PC-9 (cell line): ENCODE data around the gene PROB1. TPM values are rescaled to one million over a fixed set of nuclear protein-coding genes. Genes with fewer than 3 reads are reported as not detected.

ENCODE experiments used
- BruUV-seq: library from RNA; stranded (reverse); fragments of 400-500 nt; replicated peaks from 2 replicates; lab custom pipeline; 2021; lab: Mats Ljungman, UMichigan
- CTCF ChIA-PET: fragments of 300-600 bp; sonication (Branson Sonifier 250); formaldehyde crosslinking; loops from one replicate; lab custom pipeline; 2022; ENCODE audit warnings: antibody characterized with exemption; lab: Charles Lee
- POLR2A ChIA-PET: fragments of 300-600 bp; sonication (Branson Sonifier 250); formaldehyde crosslinking; loops from one replicate; lab custom pipeline; 2022; ENCODE audit warnings: antibody characterized with exemption; ENCODE audit not compliant: unreplicated experiment; lab: Charles Lee
- DNase-seq, 2 experiments: peaks; one replicate each; pipeline versions ENCODE4 v3.0.0 to v3.0.0-alpha.2; 2015 to 2022; ENCODE audit warnings: mixed read lengths in 1 of 2
- H2AFZ ChIP-seq: fragments of 200-600 bp; sonication (generic); 2 replicates; pipeline ENCODE4 v1.8.1; 2017; ENCODE audit warnings: antibody characterized with exemption
- H3F3A ChIP-seq: fragments of 200-600 bp; sonication (generic); 2 replicates; pipeline ENCODE4 v1.8.1; 2017; ENCODE audit warnings: antibody characterized with exemption, mild to moderate bottlenecking, low read depth; ENCODE audit not compliant: insufficient read depth
- H3K27ac ChIP-seq: fragments of 200-600 bp; sonication (generic); 2 replicates; pipeline ENCODE4 v1.6.1; 2016; ENCODE audit warnings: mixed run types
- H3K27me3 ChIP-seq: fragments of 200-600 bp; sonication (generic); 2 replicates; pipeline ENCODE4 v1.6.1; 2016; ENCODE audit warnings: low read depth, mixed run types; ENCODE audit not compliant: insufficient read depth
- H3K36me3 ChIP-seq: fragments of 200-600 bp; sonication (generic); 2 replicates; pipeline ENCODE4 v1.6.1; 2016; ENCODE audit warnings: low read depth, mixed run types
- H3K4me1 ChIP-seq: fragments of 200-600 bp; sonication (generic); replicated peaks from 2 replicates; pipeline ENCODE4 v1.6.1; 2016; ENCODE audit warnings: mixed run types; ENCODE audit not compliant: insufficient read depth
- H3K4me2 ChIP-seq: fragments of 200-600 bp; sonication (generic); 2 replicates; pipeline ENCODE4 v1.6.1; 2017; ENCODE audit warnings: mixed run types
- H3K4me3 ChIP-seq: fragments of 200-600 bp; sonication (generic); 2 replicates; pipeline ENCODE4 v1.6.1; 2016; ENCODE audit warnings: mixed run types
- H3K79me2 ChIP-seq: fragments of 200-600 bp; sonication (generic); 2 replicates; pipeline ENCODE4 v1.6.1; 2017; ENCODE audit warnings: low read depth, mixed run types
- H3K9me2 ChIP-seq: fragments of 200-600 bp; sonication (generic); 2 replicates; pipeline ENCODE4 v1.8.1; 2017; ENCODE audit warnings: mild to moderate bottlenecking; ENCODE audit not compliant: insufficient read depth
- H3K9me3 ChIP-seq: fragments of 200-600 bp; sonication (generic); 2 replicates; pipeline ENCODE4 v1.8.1; 2016; ENCODE audit warnings: low read depth; ENCODE audit not compliant: insufficient read depth
- H4K20me1 ChIP-seq: fragments of 200-600 bp; sonication (generic); 2 replicates; pipeline ENCODE4 v1.8.1; 2017; ENCODE audit not compliant: insufficient read depth
- EZH2 ChIP-seq: fragments of 200-600 bp; sonication (generic); IDR thresholded peaks from 2 replicates; pipeline ENCODE4 v1.8.0; 2017; ENCODE audit warnings: antibody characterized with exemption, low read depth
- intact Hi-C: fragments of 100-400 bp; cut with micrococcal nuclease; formaldehyde crosslinking; loops from one replicate; pipeline ENCODE4 v1.10.0; 2022; ENCODE audit not compliant: unreplicated experiment
- total RNA-seq: library from RNA; stranded (reverse); gene quantifications from 2 replicates; pipeline ENCODE4 v1.2.3, GENCODE V29; 2021
- TF ChIP-seq, protein P1 (sequence below): fragments of 200-600 bp; sonication (generic); conservative IDR thresholded peaks from 2 replicates; pipeline ENCODE4 v1.6.1; 2017; ENCODE audit warnings: mixed run types, antibody characterized with exemption, mild to moderate bottlenecking, moderate library complexity

Gene PROB1
- total RNA-seq, 1 experiment from 2014 or later, result 2.9 TPM

DNA sequence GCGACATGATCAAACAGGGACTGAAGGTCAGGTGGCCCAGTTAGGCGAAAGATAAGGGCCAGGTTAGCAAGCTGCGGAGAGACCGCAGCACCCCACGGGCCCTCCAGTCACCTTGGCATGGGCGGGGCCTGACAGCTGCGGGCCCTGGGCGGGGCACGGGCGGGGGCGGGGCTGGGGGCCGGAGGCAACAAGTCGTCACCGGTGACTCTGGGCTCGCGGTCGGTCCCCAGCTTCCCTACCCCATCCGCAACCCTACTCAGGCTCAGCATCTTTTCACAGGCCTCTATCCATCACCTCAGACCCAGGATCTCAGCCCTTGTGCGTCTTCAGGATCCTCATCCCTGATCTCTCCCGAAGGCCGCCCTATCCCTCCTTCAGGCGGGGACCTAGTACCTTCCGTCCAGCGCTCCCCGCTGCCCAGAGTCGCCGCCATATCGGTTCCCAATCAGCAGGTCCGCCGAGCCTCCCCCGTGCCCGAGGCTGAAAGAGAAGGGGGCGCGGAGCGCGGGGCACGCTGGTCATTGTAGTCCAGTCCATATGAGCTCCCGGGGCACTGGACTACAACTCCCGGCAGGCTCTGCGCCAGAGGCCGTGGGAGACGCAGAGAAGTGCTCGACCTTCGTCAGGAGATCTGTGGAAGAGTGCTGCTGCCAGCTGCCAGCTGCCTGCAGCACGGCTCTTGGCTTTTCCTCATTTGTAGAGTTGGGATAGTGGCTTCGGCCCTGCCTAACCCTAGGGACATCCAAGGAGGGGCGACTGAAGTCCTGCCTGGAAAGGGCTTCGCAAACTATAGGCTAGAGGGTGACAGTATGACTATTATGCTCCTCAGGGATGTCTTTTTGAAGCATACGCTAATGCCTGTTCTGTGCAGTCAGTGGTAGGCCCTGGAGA, 44.4 kb upstream of the PROB1 start, which contains the start of gene DNAJC18:
TSS of gene DNAJC18 (minus strand) at position 513 of the 891 bp plus-strand sequence. CDS start at position 433, 80 bp downstream.
- no peaks in the 10 kb centered on the region for H3F3A ChIP-seq
- H3K9me2 ChIP-seq, result no peaks in the 10 kb centered on the region
- no TSS peak for BruUV-seq
- TF ChIP-seq, protein P1, sequence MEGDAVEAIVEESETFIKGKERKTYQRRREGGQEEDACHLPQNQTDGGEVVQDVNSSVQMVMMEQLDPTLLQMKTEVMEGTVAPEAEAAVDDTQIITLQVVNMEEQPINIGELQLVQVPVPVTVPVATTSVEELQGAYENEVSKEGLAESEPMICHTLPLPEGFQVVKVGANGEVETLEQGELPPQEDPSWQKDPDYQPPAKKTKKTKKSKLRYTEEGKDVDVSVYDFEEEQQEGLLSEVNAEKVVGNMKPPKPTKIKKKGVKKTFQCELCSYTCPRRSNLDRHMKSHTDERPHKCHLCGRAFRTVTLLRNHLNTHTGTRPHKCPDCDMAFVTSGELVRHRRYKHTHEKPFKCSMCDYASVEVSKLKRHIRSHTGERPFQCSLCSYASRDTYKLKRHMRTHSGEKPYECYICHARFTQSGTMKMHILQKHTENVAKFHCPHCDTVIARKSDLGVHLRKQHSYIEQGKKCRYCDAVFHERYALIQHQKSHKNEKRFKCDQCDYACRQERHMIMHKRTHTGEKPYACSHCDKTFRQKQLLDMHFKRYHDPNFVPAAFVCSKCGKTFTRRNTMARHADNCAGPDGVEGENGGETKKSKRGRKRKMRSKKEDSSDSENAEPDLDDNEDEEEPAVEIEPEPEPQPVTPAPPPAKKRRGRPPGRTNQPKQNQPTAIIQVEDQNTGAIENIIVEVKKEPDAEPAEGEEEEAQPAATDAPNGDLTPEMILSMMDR, result no peak
- peak within 1 kb of the TSS; percentile 70 for H3K27ac ChIP-seq
- H3K36me3 ChIP-seq, result no peaks in the 10 kb centered on the region
- POLR2A ChIA-PET, result interaction anchor here (0.6 to 0.7 kb wide), 3 partner anchors 43 to 63 kb away, joined by 3 to 4 read pairs (median 3); partner anchors contain the start of gene STING1
- H4K20me1 ChIP-seq, result no peaks in the 10 kb centered on the region
- intact Hi-C loops, result no loop called here
- CTCF ChIA-PET, result no interaction called here
- H3K4me2 ChIP-seq, result peak within 1 kb of the TSS; percentile 82
- H3K27me3 ChIP-seq, result no peaks in the 10 kb centered on the region
- peak; percentile 75 to 83 for DNase-seq
- peaks cover 11% of the 10 kb centered on the region for H3K4me1 ChIP-seq
- H3K9me3 ChIP-seq, result no peaks in the 10 kb centered on the region
- peak within 1 kb of the TSS; percentile 100 for H2AFZ ChIP-seq
- H3K79me2 ChIP-seq, result no peaks in the 10 kb centered on the region
- peak within 1 kb of the TSS; percentile 91 for H3K4me3 ChIP-seq

DNA sequence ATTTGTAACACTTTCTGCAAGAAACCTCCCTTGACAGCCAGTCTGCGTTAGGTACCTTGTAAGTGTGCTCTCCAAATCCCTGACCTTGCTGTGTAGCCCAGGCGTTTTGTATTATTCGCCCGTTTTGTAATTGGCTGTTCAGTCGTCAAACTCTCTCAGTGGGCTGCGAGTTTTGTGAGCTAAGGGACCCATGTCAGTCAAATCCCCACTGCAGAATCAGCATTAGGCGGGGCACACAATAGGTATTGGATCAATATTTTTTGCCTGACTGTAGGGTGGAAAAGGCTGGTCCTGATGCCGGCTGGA, 43.8 kb upstream of the PROB1 start:
- CTCF ChIA-PET, result no interaction called here
- TF ChIP-seq, protein P1, result no peak
- TF ChIP-seq EZH2, result no peak

DNA sequence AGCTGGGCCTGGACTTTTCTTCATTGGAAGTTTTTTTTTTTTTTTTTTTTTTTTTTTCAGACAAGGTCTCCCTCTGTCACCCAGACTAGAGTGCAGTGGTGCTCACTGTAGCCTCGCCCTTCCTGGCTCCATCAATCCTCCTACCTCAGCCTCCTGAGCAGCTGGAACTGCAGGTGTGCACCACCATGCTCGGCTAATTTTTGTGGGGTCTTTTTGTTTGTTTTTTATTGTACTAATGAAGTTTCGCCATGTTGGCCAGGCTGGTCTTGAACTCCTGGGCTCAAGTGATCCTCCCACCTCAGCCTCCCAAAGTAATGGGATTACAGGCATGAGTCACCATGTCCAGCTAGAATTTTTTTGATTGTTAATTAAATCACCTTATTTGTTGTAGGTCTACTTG, 40.8 kb upstream of the PROB1 start:
- H3K4me2 ChIP-seq, result no peak overlapping the region
- peaks cover 11% of the 10 kb centered on the region for H3K4me1 ChIP-seq
- no peak for DNase-seq
- H3K27me3 ChIP-seq, result no peaks in the 10 kb centered on the region
- no TSS peak for BruUV-seq
- H3K9me2 ChIP-seq, result no peaks in the 10 kb centered on the region
- H3K4me3 ChIP-seq, result no peak overlapping the region
- no peak overlapping the region for H2AFZ ChIP-seq
- H3K36me3 ChIP-seq, result no peaks in the 10 kb centered on the region
- H3K27ac ChIP-seq, result no peak overlapping the region
- no peak for TF ChIP-seq EZH2
- TF ChIP-seq, protein P1, result no peak
- ChIA-PET CTCF (no interaction called here), POLR2A (interaction anchor here (0.6 kb wide), 1 partner anchor 79 kb away, joined by 6 read pairs; no protein-coding TSS in a partner anchor)
- H3K79me2 ChIP-seq, result no peaks in the 10 kb centered on the region
- H3K9me3 ChIP-seq, result no peaks in the 10 kb centered on the region
- no peaks in the 10 kb centered on the region for H4K20me1 ChIP-seq
- no peaks in the 10 kb centered on the region for H3F3A ChIP-seq
- intact Hi-C loops, result no loop called here

More for the DNA sequence above, 43.8 kb upstream of the PROB1 start:
- no peaks in the 10 kb centered on the region for H4K20me1 ChIP-seq
- no peaks in the 10 kb centered on the region for H3K9me2 ChIP-seq
- H3K79me2 ChIP-seq, result no peaks in the 10 kb centered on the region
- no peaks in the 10 kb centered on the region for H3K27me3 ChIP-seq
- DNase-seq, result no peak
- no TSS peak for BruUV-seq
- H3K9me3 ChIP-seq, result no peaks in the 10 kb centered on the region
- peak overlapping the region; percentile 91 for H3K4me3 ChIP-seq
- H3F3A ChIP-seq, result no peaks in the 10 kb centered on the region
- POLR2A ChIA-PET, result no interaction called here
- H3K4me2 ChIP-seq, result peak overlapping the region; percentile 82
- H3K27ac ChIP-seq, result no peak overlapping the region
- intact Hi-C loops, result no loop called here
- no peaks in the 10 kb centered on the region for H3K36me3 ChIP-seq
- H2AFZ ChIP-seq, result 0 out of 2 replicates have a peak overlapping the region, but pooled peaks have one; percentile 100
- peaks cover 11% of the 10 kb centered on the region for H3K4me1 ChIP-seq
